ENCODE results near the gene TAT.

- TF ChIP-seq, protein P1, sequence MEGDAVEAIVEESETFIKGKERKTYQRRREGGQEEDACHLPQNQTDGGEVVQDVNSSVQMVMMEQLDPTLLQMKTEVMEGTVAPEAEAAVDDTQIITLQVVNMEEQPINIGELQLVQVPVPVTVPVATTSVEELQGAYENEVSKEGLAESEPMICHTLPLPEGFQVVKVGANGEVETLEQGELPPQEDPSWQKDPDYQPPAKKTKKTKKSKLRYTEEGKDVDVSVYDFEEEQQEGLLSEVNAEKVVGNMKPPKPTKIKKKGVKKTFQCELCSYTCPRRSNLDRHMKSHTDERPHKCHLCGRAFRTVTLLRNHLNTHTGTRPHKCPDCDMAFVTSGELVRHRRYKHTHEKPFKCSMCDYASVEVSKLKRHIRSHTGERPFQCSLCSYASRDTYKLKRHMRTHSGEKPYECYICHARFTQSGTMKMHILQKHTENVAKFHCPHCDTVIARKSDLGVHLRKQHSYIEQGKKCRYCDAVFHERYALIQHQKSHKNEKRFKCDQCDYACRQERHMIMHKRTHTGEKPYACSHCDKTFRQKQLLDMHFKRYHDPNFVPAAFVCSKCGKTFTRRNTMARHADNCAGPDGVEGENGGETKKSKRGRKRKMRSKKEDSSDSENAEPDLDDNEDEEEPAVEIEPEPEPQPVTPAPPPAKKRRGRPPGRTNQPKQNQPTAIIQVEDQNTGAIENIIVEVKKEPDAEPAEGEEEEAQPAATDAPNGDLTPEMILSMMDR (conservative IDR thresholded peaks at IDR 0.05; ENCODE audit: low read length): no peak
- no peak for TF ChIP-seq EZH2phosphoT487 (IDR thresholded peaks at IDR 0.05; ENCODE audit: borderline replicate concordance)
Observed at GRCh38 chr16:71555230-71555891, 21.5 kb downstream of the TAT start.
